Measurements from ENCODE around the gene OR51A4.
"Not testable (repeated sequence)": the region's sequence is repeated elsewhere in the genome, so short reads cannot be mapped to it uniquely, and the experiment has no call there.

The OR51A4 gene

GRCh38 chr11:4947505-4947904, at the start of gene OR51A4:
Gene OR51A4, minus strand, starts transcription at chr11:4947605. Its CDS starts 505 bp downstream, at chr11:4947100.
- no peak for DNase-seq (ENCODE audit: low read depth in 2 of 2)

DNA sequence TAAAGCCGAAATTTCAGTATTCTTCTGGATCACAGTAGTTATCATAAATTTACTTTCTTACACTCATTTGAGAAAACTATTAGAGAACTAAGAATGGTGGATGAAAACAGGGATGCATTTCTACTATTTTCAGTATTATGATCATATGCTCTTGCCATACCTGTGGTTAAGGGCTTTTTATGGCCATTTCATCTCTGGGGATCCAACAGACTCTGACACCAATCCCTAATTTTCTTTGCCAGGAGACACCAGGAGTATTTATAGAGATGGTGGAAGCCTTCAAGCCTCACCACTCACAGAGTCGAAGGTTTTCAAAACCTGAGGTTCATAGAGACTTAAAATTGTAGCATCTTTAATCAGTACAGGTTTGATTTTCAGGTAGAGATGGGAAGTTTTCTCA, 47.1 kb upstream of the OR51A4 start, which contains the start of gene OR51L1:
Gene OR51L1 (plus strand): TSS at position 301 of the 400 bp plus-strand sequence. CDS start 4,132 bp downstream, outside the sequence.
- DNase-seq (ENCODE audit: low read depth in 2 of 2), result no peak

GRCh38 chr11:4991060-4991459, 43.7 kb upstream of the OR51A4 start:
- DNase-seq (ENCODE audit: low read depth in 2 of 2), result no peak

GRCh38 chr11:4983841-4984240, 36.4 kb upstream of the OR51A4 start:
- DNase-seq (ENCODE audit: low read depth in 2 of 2), result no peak

- no peak for DNase-seq (ENCODE audit: low read depth in 2 of 2)
These were observed 35.3 kb upstream of the OR51A4 start for GRCh38 chr11:4982678-4983077.

DNA sequence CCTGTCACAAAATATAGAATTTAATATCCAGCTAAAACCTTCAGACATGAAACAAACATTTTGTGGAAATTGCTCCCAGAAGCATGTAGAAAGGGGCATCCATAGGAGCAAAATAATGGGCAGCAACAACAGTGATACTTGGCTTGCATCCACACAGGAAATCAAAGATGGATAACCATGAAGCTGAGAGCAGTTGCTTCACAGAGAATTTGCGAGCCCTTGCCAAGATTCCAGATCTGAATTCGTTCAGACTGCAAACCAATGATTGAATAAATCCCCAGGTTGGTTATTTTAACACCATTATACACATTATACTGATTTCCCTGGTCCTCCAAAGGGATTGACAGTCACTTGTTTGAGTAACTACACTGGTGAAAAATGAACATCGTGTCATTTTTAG, 31.6 kb upstream of the OR51A4 start:
- DNase-seq (ENCODE audit: low read depth in 2 of 2), result no peak

DNA sequence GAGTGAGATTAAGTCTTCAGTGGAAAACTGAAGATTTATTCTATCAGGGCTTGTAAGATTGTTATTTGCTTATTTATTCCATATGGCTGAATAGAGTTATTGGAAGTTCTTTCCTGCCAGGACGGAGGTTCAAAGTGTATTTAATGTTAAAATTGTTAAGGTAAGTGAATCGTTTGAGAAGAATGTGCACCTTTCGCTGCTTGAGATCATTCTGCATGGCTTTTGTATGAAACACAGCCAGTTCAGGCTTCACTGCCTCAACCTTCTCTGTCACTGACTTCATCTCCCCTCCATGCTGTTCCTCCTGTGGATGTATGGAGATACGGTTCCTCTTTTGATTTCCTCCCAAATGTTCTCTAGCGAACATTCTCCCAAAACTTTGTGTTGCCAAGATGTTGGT, 28.0 kb upstream of the OR51A4 start:
- DNase-seq (ENCODE audit: low read depth in 2 of 2), result no peak

GRCh38 chr11:4962816-4963215, 15.4 kb upstream of the OR51A4 start:
- no peak for DNase-seq (ENCODE audit: low read depth in 2 of 2)

DNA sequence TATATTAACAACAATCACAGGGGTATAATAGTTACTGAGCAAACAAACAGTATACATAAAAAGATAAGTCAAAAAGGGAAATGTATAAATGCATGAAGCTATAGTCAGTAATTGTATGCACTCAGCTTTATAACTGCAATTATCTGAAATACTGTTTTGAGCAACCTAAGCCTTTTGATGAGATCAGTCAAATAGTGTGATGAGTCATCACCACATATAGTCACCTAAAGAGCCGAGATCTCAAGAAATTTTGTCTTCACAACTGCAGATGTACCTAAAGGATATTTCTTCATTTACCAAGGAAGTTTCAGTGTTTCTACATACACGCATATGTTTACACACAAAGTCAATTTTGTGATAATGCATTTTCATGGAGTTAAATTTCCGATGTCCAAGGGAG, 13.5 kb upstream of the OR51A4 start:
- DNase-seq (ENCODE audit: low read depth in 2 of 2), result no peak

GRCh38 chr11:4957396-4957795, 10.0 kb upstream of the OR51A4 start:
- no peak for DNase-seq (ENCODE audit: low read depth in 2 of 2)

DNA sequence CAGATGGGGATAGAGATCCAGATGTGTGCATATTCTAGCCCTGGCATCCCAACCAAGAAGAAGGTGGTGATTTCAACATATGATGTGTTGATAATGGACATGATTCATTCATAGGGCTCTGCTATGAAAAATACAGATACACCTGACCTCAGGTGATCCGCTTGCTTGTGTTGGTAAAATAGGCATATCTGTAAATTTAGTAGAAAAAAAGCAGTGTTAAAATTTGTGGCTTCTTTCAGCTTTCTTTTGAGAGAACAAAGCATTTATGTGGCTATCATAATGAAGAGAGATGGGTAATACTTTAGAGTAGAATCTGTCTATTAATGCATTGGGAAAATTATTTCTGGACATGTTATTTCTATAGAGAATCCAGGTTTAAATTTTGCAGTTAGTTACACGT, 8.2 kb upstream of the OR51A4 start, which contains the start of gene OR51A2:
Gene OR51A2 (minus strand): TSS at position 101 of the 400 bp plus-strand sequence. CDS start 0 bp downstream, at position 101.
- not testable (repeated sequence) for DNase-seq (ENCODE audit: low read depth in 2 of 2)

DNA sequence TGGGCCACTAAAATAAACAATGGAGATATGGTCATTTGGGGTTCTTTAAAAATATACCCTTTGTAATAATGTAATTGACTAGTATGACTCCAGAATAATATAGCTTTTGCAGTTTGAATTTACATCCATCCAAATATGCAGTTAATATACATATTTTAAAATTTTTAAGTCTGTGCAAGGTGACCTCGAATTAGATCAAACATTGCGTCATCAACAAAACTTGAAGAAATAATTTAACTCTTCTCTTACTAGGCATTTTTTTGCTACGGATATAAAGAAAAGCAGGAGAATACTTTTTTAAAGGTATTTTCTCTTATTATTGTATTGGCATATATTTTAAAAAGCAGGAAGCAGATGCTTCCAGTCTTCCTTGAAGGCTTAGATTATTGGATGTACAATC, 10.7 kb downstream of the OR51A4 start:
- DNase-seq (ENCODE audit: low read depth in 2 of 2), result no peak

DNA sequence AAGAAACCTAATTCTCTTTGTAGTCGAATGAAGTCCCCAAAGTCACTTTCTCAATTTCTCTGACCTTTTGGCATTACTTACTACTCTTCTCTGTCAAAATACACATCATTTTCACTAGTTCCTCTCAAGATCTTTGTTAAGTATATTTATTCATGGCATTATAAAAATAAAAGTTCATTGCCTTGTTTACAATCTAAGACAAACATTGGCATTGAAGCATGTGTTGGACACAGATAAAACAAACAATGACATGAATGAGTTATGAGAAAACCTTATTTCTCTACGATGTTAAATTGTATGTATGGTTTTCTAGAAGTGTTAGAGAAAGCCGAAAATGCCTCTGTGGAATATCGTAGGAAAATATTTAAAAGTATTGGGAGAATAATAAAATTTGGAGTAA, 14.7 kb downstream of the OR51A4 start:
- DNase-seq (ENCODE audit: low read depth in 2 of 2), result no peak

DNA sequence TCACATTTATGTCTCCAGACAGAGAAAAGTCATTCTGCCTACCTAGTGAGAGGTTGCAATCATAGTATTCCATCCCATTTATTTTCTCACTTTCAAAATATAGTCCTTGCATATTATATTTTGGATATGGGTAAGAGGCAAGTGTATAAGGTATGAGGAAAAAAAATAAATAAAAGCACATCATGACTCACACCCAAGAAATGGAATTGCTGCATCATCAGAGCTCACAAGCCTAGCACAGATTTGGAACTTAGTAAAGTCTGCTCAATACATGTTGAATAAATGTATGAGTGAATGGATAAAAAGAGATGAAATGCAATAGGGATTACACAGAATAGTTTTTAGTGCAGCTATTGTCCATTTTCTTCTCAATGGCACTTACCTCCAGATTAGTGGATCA, 20.8 kb downstream of the OR51A4 start:
- no peak for DNase-seq (ENCODE audit: low read depth in 2 of 2)

GRCh38 chr11:4924239-4924638, 23.2 kb downstream of the OR51A4 start, which contains the start of gene OR51G1:
Gene OR51G1, minus strand, starts transcription at chr11:4924339. Its CDS starts 0 bp downstream, at chr11:4924339.
- DNase-seq (ENCODE audit: low read depth in 2 of 2), result no peak

DNA sequence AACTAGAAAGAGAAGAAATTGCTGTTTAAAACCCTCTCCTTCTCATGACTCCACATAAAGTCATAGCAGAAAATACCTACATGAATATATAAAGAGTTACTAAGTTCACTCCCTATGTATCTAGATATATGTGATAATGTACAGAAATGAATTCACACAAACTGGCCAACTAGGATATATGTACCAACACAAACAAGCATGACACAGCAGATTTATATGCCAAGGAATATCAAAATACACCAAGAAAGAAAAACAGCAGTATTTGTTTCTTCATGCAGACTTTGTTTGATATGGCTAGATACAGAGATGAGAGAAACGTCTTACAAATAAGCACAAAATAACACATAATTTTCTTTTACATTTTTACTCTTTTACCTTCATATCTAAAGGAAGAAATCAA, 25.1 kb downstream of the OR51A4 start:
- no peak for DNase-seq (ENCODE audit: low read depth in 2 of 2)

- DNase-seq (ENCODE audit: low read depth in 2 of 2), result no peak
These were observed 25.6 kb downstream of the OR51A4 start for GRCh38 chr11:4921796-4922195.

DNA sequence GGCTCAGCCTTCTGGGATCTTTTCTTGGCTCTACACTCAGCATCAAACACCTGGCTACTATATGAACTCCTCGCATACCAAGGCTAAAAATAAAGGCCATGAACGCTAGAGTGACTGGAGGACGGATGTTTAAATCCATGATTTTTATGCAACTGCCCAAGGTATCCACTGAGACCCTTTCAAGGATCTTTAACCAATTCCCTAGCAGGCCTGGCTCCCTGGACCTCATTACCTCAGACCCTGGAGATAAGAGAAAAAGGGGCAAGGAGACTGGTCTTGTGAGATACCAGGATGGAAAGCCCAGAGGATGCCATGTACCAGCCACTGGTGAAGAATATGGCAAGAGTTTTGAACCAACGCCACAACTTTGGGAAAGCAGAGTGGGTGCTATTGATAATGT, 28.2 kb downstream of the OR51A4 start, which contains the start of gene OR51G2:
Gene OR51G2 (minus strand): TSS at position 101 of the 400 bp plus-strand sequence. CDS start 3,687 bp downstream, outside the sequence.
- no peak for DNase-seq (ENCODE audit: low read depth in 2 of 2)

GRCh38 chr11:4916581-4916980, 30.8 kb downstream of the OR51A4 start:
- no peak for DNase-seq (ENCODE audit: low read depth in 2 of 2)

- no peak for DNase-seq (ENCODE audit: low read depth in 2 of 2)
These were observed 43.9 kb downstream of the OR51A4 start, which contains the start of gene OR51A7 for GRCh38 chr11:4903484-4903883. Gene OR51A7, plus strand, starts transcription at chr11:4903783. Its CDS starts 3,587 bp downstream, at chr11:4907370.
